Measurements from ENCODE around the gene PNPLA3. TPM values are rescaled to one million over a fixed set of nuclear protein-coding genes. Genes with fewer than 3 reads are reported as not detected.

The PNPLA3 gene
- total RNA-seq, 1 experiment from 2014 or later, result 17.5 TPM

DNA sequence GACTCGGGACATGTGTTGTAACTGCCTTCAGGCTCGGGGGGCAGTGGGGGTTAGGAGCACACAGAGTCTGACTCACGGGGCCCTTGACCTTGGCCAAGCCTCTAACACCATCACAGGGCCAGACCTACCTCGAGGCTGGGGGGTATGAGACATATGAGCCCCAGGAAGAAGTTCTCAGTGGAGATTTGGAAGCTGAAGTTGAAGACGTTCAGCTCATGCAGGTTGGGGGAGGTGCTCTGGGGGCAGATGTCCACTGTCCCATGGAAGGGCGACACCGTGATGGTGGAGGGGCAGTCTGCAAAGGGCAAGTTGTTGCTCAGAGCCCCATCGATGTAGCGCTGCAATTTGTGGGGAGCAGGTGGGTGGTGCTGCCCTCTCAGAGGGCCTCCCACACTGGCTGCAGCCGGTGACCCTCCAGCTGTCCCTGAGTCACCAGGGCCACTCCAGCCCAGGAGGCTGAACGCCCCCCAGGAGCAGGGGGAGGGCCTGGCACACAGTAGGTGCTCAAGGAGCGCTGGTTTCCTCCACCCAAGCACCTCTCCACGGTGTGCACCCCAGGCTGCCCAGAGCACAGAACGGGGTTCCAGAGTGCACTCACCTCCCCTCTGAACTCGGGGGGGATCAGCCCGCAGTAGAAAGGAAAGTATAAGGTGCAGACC is 34.3 kb upstream of the PNPLA3 start:
- no peak overlapping the region for H4K91ac ChIP-seq (ENCODE audit: insufficient read length, low read depth, low read length)
- Mint-ChIP-seq H3K27me3 (ENCODE audit: low read depth) (peaks cover 40% of the 10 kb centered on the region), H3K27ac (no peak overlapping the region), H3K36me3 (ENCODE audit: insufficient read depth in 1 of 3, low read depth in 3 of 3) (peaks cover 5 to 10% (median 8%) of the 10 kb centered on the region in 3 experiments; a peak in 5 of 7 replicates), H3K4me1 (peaks cover 4 to 14% of the 10 kb centered on the region in 2 experiments; a peak in 3 of 4 replicates), H3K4me3 (no peak overlapping the region), H3K9me3 (no peaks in the 10 kb centered on the region)
- H3K9me3 ChIP-seq (ENCODE audit: control insufficient read depth, low read depth, low read length), result no peaks in the 10 kb centered on the region
- TF ChIP-seq, protein P1, sequence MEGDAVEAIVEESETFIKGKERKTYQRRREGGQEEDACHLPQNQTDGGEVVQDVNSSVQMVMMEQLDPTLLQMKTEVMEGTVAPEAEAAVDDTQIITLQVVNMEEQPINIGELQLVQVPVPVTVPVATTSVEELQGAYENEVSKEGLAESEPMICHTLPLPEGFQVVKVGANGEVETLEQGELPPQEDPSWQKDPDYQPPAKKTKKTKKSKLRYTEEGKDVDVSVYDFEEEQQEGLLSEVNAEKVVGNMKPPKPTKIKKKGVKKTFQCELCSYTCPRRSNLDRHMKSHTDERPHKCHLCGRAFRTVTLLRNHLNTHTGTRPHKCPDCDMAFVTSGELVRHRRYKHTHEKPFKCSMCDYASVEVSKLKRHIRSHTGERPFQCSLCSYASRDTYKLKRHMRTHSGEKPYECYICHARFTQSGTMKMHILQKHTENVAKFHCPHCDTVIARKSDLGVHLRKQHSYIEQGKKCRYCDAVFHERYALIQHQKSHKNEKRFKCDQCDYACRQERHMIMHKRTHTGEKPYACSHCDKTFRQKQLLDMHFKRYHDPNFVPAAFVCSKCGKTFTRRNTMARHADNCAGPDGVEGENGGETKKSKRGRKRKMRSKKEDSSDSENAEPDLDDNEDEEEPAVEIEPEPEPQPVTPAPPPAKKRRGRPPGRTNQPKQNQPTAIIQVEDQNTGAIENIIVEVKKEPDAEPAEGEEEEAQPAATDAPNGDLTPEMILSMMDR (conservative IDR thresholded peaks at IDR 0.05), result no peak
- no peak overlapping the region for H3T11ph ChIP-seq (ENCODE audit: low read length)
- no peaks in the 10 kb centered on the region; the same call in 1 of the 2 replicates for H3K27me3 ChIP-seq (ENCODE audit: insufficient read depth, low read length)
- H3K56ac ChIP-seq (ENCODE audit: insufficient read length, low read depth, low read length), result no peak overlapping the region
- H2BK5ac ChIP-seq (ENCODE audit: insufficient read length, low read length), result no peak overlapping the region
- H2BK15ac ChIP-seq (ENCODE audit: low read depth, low read length), result no peak overlapping the region
- no peak overlapping the region for H2BK120ac ChIP-seq (ENCODE audit: low read depth, low read length, poor library complexity, severe bottlenecking)
- no peaks in the 10 kb centered on the region for H3K79me1 ChIP-seq (ENCODE audit: insufficient read depth, low read depth, low read length, poor library complexity, severe bottlenecking)
- H3K4me2 ChIP-seq (ENCODE audit: insufficient read depth, insufficient read length, low read length), result no peak overlapping the region
- no peak overlapping the region for H2AFZ ChIP-seq (ENCODE audit: low read length)
- H3K4me1 ChIP-seq (ENCODE audit: insufficient read depth, low read length), result no peaks in the 10 kb centered on the region
- H3K27ac ChIP-seq (ENCODE audit: insufficient read length, low read depth, low read length), result no peak overlapping the region
- H4K8ac ChIP-seq (replicated peaks; ENCODE audit: insufficient read length, low read depth, low read length), result no peak overlapping the region
- no peak overlapping the region for H2BK20ac ChIP-seq (ENCODE audit: low read depth, low read length, poor library complexity, severe bottlenecking)
- H3K18ac ChIP-seq (ENCODE audit: insufficient read length, low read depth, low read length), result no peak overlapping the region
- H3K79me2 ChIP-seq (ENCODE audit: insufficient read depth, low read length), result no peaks in the 10 kb centered on the region
- no peak overlapping the region for H3K14ac ChIP-seq (ENCODE audit: insufficient read depth, low read length)
- no peaks in the 10 kb centered on the region for H4K20me1 ChIP-seq (ENCODE audit: control insufficient read depth, insufficient read depth, insufficient read length)
- DNase-seq, result no peak
- H3K23ac ChIP-seq (ENCODE audit: insufficient read length, low read depth, low read length), result no peak overlapping the region
- H3K4ac ChIP-seq (ENCODE audit: low read depth, low read length), result no peak overlapping the region
- no peak overlapping the region for H2BK12ac ChIP-seq (ENCODE audit: insufficient read length, low read depth, low read length)
- no peak overlapping the region for H3K9ac ChIP-seq (ENCODE audit: extremely low read depth, insufficient read length, low read length)
- H3K23me2 ChIP-seq (ENCODE audit: insufficient read length, low read depth, low read length, poor library complexity, severe bottlenecking), result peaks cover 14% of the 10 kb centered on the region
- no peak overlapping the region for H2AK5ac ChIP-seq (ENCODE audit: insufficient read length, low read length)
- H4K5ac ChIP-seq (ENCODE audit: insufficient read length, low read depth, low read length), result no peak overlapping the region
- no CpG with 5 or more reads among the region's 16 CpGs for WGBS (ENCODE audit: extremely low coverage, insufficient read length, low lambda C conversion rate)
